AG10803 (cell line): ENCODE data around the gene CDNF.
A peak's percentile ranks its signal among the peaks of the same experiment; 100 is the strongest.

ENCODE experiments used
- DNase-seq: peaks from one replicate; pipeline ENCODE4 v3.0.0; 2010; ENCODE audit warnings: low read depth
- H3K4me3 ChIP-seq: 2 replicates; pipeline ENCODE4 v1.5.1; 2011; ENCODE audit warnings: mild to moderate bottlenecking, low read length, control low read depth
- CTCF ChIP-seq: conservative IDR thresholded peaks from 2 replicates; pipeline ENCODE4 v1.5.1; 2011; ENCODE audit warnings: mild to moderate bottlenecking, low read length, control low read depth, inconsistent platforms

CDNF gene

GRCh38 chr10:14784459-14785055 lies 53.3 kb downstream of the CDNF start:
- DNase-seq = no peak
- H3K4me3 ChIP-seq = no peak overlapping the region
- TF ChIP-seq CTCF = no peak

- no peak for DNase-seq
- H3K4me3 ChIP-seq = no peak overlapping the region
- TF ChIP-seq CTCF = no peak
Observed at GRCh38 chr10:14782691-14783363, 55.0 kb downstream of the CDNF start.

GRCh38 chr10:14781763-14782162 lies 56.1 kb downstream of the CDNF start:
- TF ChIP-seq CTCF = no peak
- H3K4me3 ChIP-seq = no peak overlapping the region
- no peak for DNase-seq

GRCh38 chr10:14779001-14779651 lies 58.7 kb downstream of the CDNF start:
- no peak for TF ChIP-seq CTCF
- peak; percentile 36 for DNase-seq
- H3K4me3 ChIP-seq = no peak overlapping the region

GRCh38 chr10:14776546-14776945 lies 61.3 kb downstream of the CDNF start:
- no peak overlapping the region for H3K4me3 ChIP-seq
- no peak for DNase-seq
- TF ChIP-seq CTCF = no peak

- no peak for DNase-seq
- no peak for TF ChIP-seq CTCF
- H3K4me3 ChIP-seq = no peak overlapping the region
Observed at GRCh38 chr10:14775656-14776055, 62.2 kb downstream of the CDNF start.

- TF ChIP-seq CTCF = no peak
- DNase-seq = no peak
- H3K4me3 ChIP-seq = no peak within 1 kb of the TSS
Observed at GRCh38 chr10:14774797-14775196, 63.0 kb downstream of the CDNF start, which contains the start of gene FAM107B. Gene FAM107B (minus strand): TSS chr10:14774897. CDS start chr10:14774663, 234 bp downstream.
